H9 (cell line): ENCODE data around the gene NDNF. TPM values are rescaled to one million over a fixed set of nuclear protein-coding genes. Genes with fewer than 3 reads are reported as not detected.

Source experiments
- DNase-seq: peaks from one replicate; pipeline ENCODE4 v3.0.0-alpha.2; 2017
- H2AFZ ChIP-seq: one replicate; pipeline ENCODE4 v1.6.1; 2013; ENCODE audit warnings: mild to moderate bottlenecking, low read length, control low read depth, moderate library complexity
- H2AK5ac ChIP-seq: 2 replicates; pipeline ENCODE4 v1.6.1; 2013; ENCODE audit warnings: low read length, control low read depth, mixed read lengths; ENCODE audit not compliant: insufficient read length
- H2BK120ac ChIP-seq: one replicate; pipeline ENCODE4 v1.6.1; 2013; ENCODE audit warnings: low read depth, mild to moderate bottlenecking, low read length, control low read depth, inconsistent platforms; ENCODE audit not compliant: poor library complexity, severe bottlenecking
- H2BK12ac ChIP-seq: 2 replicates; pipeline ENCODE4 v1.6.1; 2013; ENCODE audit warnings: low read length, control low read depth, mixed read lengths, low read depth; ENCODE audit not compliant: insufficient read length
- H2BK15ac ChIP-seq: 2 replicates; pipeline ENCODE4 v1.6.1; 2013; ENCODE audit warnings: low read depth, low read length, control low read depth
- H2BK20ac ChIP-seq: one replicate; pipeline ENCODE4 v1.6.1; 2013; ENCODE audit warnings: low read depth, mild to moderate bottlenecking, low read length, control low read depth, inconsistent platforms; ENCODE audit not compliant: poor library complexity, severe bottlenecking
- H2BK5ac ChIP-seq: 2 replicates; pipeline ENCODE4 v1.6.1; 2013; ENCODE audit warnings: low read length, control low read depth, mixed read lengths; ENCODE audit not compliant: insufficient read length
- H3K14ac ChIP-seq: 2 replicates; pipeline ENCODE4 v1.6.1; 2013; ENCODE audit warnings: low read length, control low read depth; ENCODE audit not compliant: insufficient read depth
- H3K18ac ChIP-seq: 2 replicates; pipeline ENCODE4 v1.6.1; 2013; ENCODE audit warnings: low read depth, mild to moderate bottlenecking, mixed read lengths, low read length, control low read depth; ENCODE audit not compliant: insufficient read length
- H3K23ac ChIP-seq: 2 replicates; pipeline ENCODE4 v1.6.1; 2013; ENCODE audit warnings: low read length, control low read depth, mixed read lengths, low read depth; ENCODE audit not compliant: insufficient read length
- H3K23me2 ChIP-seq: 2 replicates; pipeline ENCODE4 v1.6.1; 2013; ENCODE audit warnings: low read depth, mild to moderate bottlenecking, mixed read lengths, low read length, control low read depth; ENCODE audit not compliant: insufficient read length, poor library complexity, severe bottlenecking
- H3K27ac ChIP-seq: 2 replicates; pipeline ENCODE4 v1.5.1; 2013; ENCODE audit warnings: low read length, control low read depth, mixed read lengths, low read depth; ENCODE audit not compliant: insufficient read length
- H3K27me3 ChIP-seq: 2 replicates; pipeline ENCODE4 v1.6.1; 2013; ENCODE audit warnings: low read length, control low read depth, inconsistent platforms; ENCODE audit not compliant: insufficient read depth
- H3K4ac ChIP-seq: 2 replicates; pipeline ENCODE4 v1.6.1; 2013; ENCODE audit warnings: low read depth, mild to moderate bottlenecking, control low read depth, inconsistent platforms, low read length, moderate library complexity
- H3K4me1 ChIP-seq: 2 replicates; pipeline ENCODE4 v1.6.1; 2013; ENCODE audit warnings: low read length, control low read depth, inconsistent platforms; ENCODE audit not compliant: insufficient read depth
- H3K4me2 ChIP-seq: 2 replicates; pipeline ENCODE4 v1.6.1; 2013; ENCODE audit warnings: low read length, control low read depth, mixed read lengths; ENCODE audit not compliant: insufficient read length, insufficient read depth
- H3K56ac ChIP-seq: 2 replicates; pipeline ENCODE4 v1.6.1; 2013; ENCODE audit warnings: low read depth, mild to moderate bottlenecking, mixed read lengths, low read length, control low read depth; ENCODE audit not compliant: insufficient read length
- H3K79me1 ChIP-seq: 2 replicates; pipeline ENCODE4 v1.6.1; 2013; ENCODE audit warnings: low read depth, mild to moderate bottlenecking, moderate library complexity, low read length, control low read depth, inconsistent platforms; ENCODE audit not compliant: insufficient read depth, poor library complexity, severe bottlenecking
- H3K79me2 ChIP-seq: 2 replicates; pipeline ENCODE4 v1.6.1; 2013; ENCODE audit warnings: low read length, control low read depth, inconsistent platforms; ENCODE audit not compliant: insufficient read depth
- H3K9ac ChIP-seq: 2 replicates; pipeline ENCODE4 v1.6.1; 2013; ENCODE audit warnings: low read length, control low read depth, mixed read lengths; ENCODE audit not compliant: insufficient read length; ENCODE audit errors: extremely low read depth
- H3K9me3 ChIP-seq: one replicate; pipeline ENCODE4 v1.6.1; 2013; ENCODE audit warnings: low read depth, low read length, inconsistent platforms; ENCODE audit not compliant: control insufficient read depth
- H3T11ph ChIP-seq: one replicate; pipeline ENCODE4 v1.6.1; 2013; ENCODE audit warnings: mild to moderate bottlenecking, low read length, control low read depth, inconsistent platforms
- H4K20me1 ChIP-seq: one replicate; pipeline ENCODE4 v1.6.1; 2013; ENCODE audit not compliant: control insufficient read depth, insufficient read length, insufficient read depth
- H4K5ac ChIP-seq: 2 replicates; pipeline ENCODE4 v1.6.1; 2013; ENCODE audit warnings: low read depth, mild to moderate bottlenecking, mixed read lengths, low read length, control low read depth; ENCODE audit not compliant: insufficient read length
- H4K8ac ChIP-seq: replicated peaks from 2 replicates; pipeline ENCODE4 v1.6.1; 2013; ENCODE audit warnings: low read length, control low read depth, mixed read lengths, low read depth; ENCODE audit not compliant: insufficient read length
- H4K91ac ChIP-seq: 2 replicates; pipeline ENCODE4 v1.6.1; 2013; ENCODE audit warnings: low read depth, mild to moderate bottlenecking, moderate library complexity, mixed read lengths, low read length, control low read depth; ENCODE audit not compliant: insufficient read length
- H3K27ac Mint-ChIP-seq, 3 experiments: 2 replicates in 2 of 3; 3 replicates in 1 of 3; pipeline ENCODE4 v1.8.0; 2020 to 2021; ENCODE audit warnings: mixed read lengths in 3 of 3, mild to moderate bottlenecking in 1 of 3, moderate library complexity in 1 of 3
- H3K27me3 Mint-ChIP-seq: 2 replicates; pipeline ENCODE4 v1.8.0; 2021; ENCODE audit warnings: low read depth, mild to moderate bottlenecking, moderate library complexity, mixed read lengths
- H3K36me3 Mint-ChIP-seq, 3 experiments: 2 replicates in 2 of 3; 3 replicates in 1 of 3; pipeline ENCODE4 v1.8.0; 2020 to 2021; ENCODE audit warnings: low read depth in 3 of 3, mixed read lengths in 3 of 3; ENCODE audit not compliant: insufficient read depth in 1 of 3
- H3K4me1 Mint-ChIP-seq, 2 experiments: 2 replicates each; pipeline ENCODE4 v1.8.0; 2020; ENCODE audit warnings: mixed read lengths in 2 of 2
- H3K4me3 Mint-ChIP-seq, 2 experiments: 2 replicates in 1 of 2; 3 replicates in 1 of 2; pipeline ENCODE4 v1.8.0; 2020 to 2021; ENCODE audit warnings: mild to moderate bottlenecking in 2 of 2, mixed read lengths in 2 of 2, moderate library complexity in 1 of 2
- H3K9me3 Mint-ChIP-seq, 2 experiments: 2 replicates in 1 of 2; 3 replicates in 1 of 2; pipeline ENCODE4 v1.8.0; 2020; ENCODE audit warnings: mild to moderate bottlenecking in 2 of 2, mixed read lengths in 2 of 2, moderate library complexity in 1 of 2
- CTCF ChIP-seq: fragments of 200-600 bp; sonication (generic); conservative IDR thresholded peaks from 3 replicates; pipeline ENCODE4 v1.8.0; 2021; ENCODE audit warnings: antibody characterized with exemption, mild to moderate bottlenecking
- total RNA-seq: library from RNA; stranded (reverse); gene quantifications from 2 replicates; pipeline ENCODE4 v1.2.1, GENCODE V29; 2021

The NDNF gene
- total RNA-seq, 1 experiment from 2014 or later: 0.17 TPM

DNA sequence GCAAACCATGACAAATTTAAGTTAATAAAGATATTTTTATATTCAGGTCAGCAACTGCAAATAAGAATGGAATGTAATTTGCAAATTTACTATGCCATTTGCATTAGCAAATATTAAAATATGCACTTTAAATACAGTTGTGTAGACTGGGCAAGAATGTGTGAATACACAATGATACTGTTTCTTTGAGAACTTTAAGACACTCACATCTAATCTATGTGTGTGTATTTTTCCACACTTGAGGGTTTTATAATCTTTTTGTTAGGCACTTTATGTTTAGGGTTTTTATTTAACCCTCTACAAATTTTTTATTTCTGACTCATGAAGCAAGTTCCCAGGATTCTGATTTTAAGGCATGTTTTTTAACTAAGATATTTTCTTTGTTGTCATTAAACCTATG is 23.9 kb upstream of the NDNF start:
- H3K56ac ChIP-seq: no peak overlapping the region
- no peak overlapping the region for H2BK12ac ChIP-seq
- H3K23me2 ChIP-seq: no peaks in the 10 kb centered on the region
- no peak overlapping the region for H4K91ac ChIP-seq
- H4K8ac ChIP-seq: no peak overlapping the region
- H2BK120ac ChIP-seq: no peak overlapping the region
- H3K9me3 Mint-ChIP-seq: no peaks in the 10 kb centered on the region
- H3K79me2 ChIP-seq: no peaks in the 10 kb centered on the region
- H3T11ph ChIP-seq: no peak overlapping the region
- no peak overlapping the region for H3K18ac ChIP-seq
- H4K5ac ChIP-seq: no peak overlapping the region
- H2BK20ac ChIP-seq: no peak overlapping the region
- no peaks in the 10 kb centered on the region for H3K79me1 ChIP-seq
- no peak overlapping the region for H3K27ac Mint-ChIP-seq
- H3K9ac ChIP-seq: no peak overlapping the region
- no peaks in the 10 kb centered on the region for H3K9me3 ChIP-seq
- no peak overlapping the region for H3K4ac ChIP-seq
- no peak overlapping the region for H3K4me3 Mint-ChIP-seq
- no peaks in the 10 kb centered on the region for H3K27me3 Mint-ChIP-seq
- H3K4me1 ChIP-seq: no peaks in the 10 kb centered on the region
- no peak for TF ChIP-seq CTCF
- H3K14ac ChIP-seq: no peak overlapping the region
- no peaks in the 10 kb centered on the region for H3K4me1 Mint-ChIP-seq
- H2AFZ ChIP-seq: no peak overlapping the region
- no peak overlapping the region for H3K23ac ChIP-seq
- no peak overlapping the region for H2BK15ac ChIP-seq
- DNase-seq: no peak
- no peak overlapping the region for H2BK5ac ChIP-seq
- H4K20me1 ChIP-seq: no peaks in the 10 kb centered on the region
- H3K36me3 Mint-ChIP-seq: no peaks in the 10 kb centered on the region
- no peaks in the 10 kb centered on the region for H3K27me3 ChIP-seq
- no peak overlapping the region for H3K4me2 ChIP-seq
- no peak overlapping the region for H2AK5ac ChIP-seq
- H3K27ac ChIP-seq: no peak overlapping the region
